Endothelial cell of umbilical vein (primary cell): Measurements from ENCODE around the gene GFOD1.

ENCODE experiments used
- JUN ChIP-seq: IDR thresholded peaks from 2 replicates; pipeline ENCODE4 v1.6.1; 2011; ENCODE audit warnings: borderline replicate concordance, low read depth; ENCODE audit not compliant: insufficient read length, insufficient read depth
- POLR2A ChIP-seq: IDR thresholded peaks from 2 replicates; pipeline ENCODE4 v1.6.1; 2012; ENCODE audit warnings: low read depth, mild to moderate bottlenecking, control low read depth, low read length
- TF ChIP-seq, protein P1 (sequence below), 2 donors: IDR thresholded peaks; 1 replicate in 1 of 2; 2 replicates in 1 of 2; pipeline ENCODE4 v1.5.1; 2011; ENCODE audit warnings: low read length in 2 of 2, mild to moderate bottlenecking in 2 of 2, moderate library complexity in 2 of 2, control low read depth in 1 of 2, inconsistent platforms in 1 of 2, low read depth in 1 of 2; ENCODE audit not compliant: insufficient read depth in 1 of 2; ENCODE audit errors: extremely low read depth in 1 of 2

DNA sequence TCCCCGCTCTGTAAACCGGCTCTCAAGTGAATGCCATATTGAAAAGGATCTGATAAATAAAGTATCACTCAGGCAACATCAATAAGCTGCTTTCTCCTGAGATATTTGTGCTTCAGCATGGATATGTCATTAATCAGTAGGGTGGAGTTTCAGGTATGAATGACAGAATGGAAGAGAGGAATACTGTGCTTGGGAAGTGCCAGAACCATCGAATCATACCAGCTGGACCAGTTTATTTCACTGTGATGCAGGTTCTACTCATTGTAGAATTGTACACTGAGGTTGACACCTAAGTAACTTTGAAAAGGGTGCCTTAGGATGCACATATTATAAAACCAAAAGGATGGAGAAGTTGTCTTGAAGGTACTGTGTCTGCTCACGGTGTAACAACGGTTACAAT is 141.2 kb downstream of the GFOD1 start:
- TF ChIP-seq, protein P1, sequence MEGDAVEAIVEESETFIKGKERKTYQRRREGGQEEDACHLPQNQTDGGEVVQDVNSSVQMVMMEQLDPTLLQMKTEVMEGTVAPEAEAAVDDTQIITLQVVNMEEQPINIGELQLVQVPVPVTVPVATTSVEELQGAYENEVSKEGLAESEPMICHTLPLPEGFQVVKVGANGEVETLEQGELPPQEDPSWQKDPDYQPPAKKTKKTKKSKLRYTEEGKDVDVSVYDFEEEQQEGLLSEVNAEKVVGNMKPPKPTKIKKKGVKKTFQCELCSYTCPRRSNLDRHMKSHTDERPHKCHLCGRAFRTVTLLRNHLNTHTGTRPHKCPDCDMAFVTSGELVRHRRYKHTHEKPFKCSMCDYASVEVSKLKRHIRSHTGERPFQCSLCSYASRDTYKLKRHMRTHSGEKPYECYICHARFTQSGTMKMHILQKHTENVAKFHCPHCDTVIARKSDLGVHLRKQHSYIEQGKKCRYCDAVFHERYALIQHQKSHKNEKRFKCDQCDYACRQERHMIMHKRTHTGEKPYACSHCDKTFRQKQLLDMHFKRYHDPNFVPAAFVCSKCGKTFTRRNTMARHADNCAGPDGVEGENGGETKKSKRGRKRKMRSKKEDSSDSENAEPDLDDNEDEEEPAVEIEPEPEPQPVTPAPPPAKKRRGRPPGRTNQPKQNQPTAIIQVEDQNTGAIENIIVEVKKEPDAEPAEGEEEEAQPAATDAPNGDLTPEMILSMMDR (IDR thresholded peaks at IDR 0.05; ENCODE audit: extremely low read depth in 1 of 2, insufficient read depth in 1 of 2, low read depth in 1 of 2, low read length in 2 of 2): no peak
- no peak for TF ChIP-seq POLR2A
- no peak for TF ChIP-seq JUN
